Pancreas (tissue), 10 donors: ENCODE results near the gene HRH3. TPM values are rescaled to one million over a fixed set of nuclear protein-coding genes. Genes with fewer than 3 reads are reported as not detected.

ENCODE experiments used
- ATAC-seq, 4 donors: fragments of 200-7000 bp; cut with Tn5 transposase; one replicate each; pipeline versions ENCODE4 v1.8.0 to v1.9.1; 2020; ENCODE audit warnings: mild to moderate bottlenecking in 4 of 4, moderate library complexity in 4 of 4
- DNase-seq, 6 donors: peaks; one replicate each; pipeline ENCODE4 v3.0.0-alpha.2; 2020
- FAIRE-seq: peaks from 2 replicates; lab custom pipeline; 2012; peaks lifted over from hg19 to GRCh38; lab: Jason Lieb, UNC
- H3K27ac ChIP-seq, 4 donors: fragments of 200-600 bp; sonication (generic); 1 replicate in 3 of 4; 2 replicates in 1 of 4; pipeline versions ENCODE4 v1.5.0 to v1.8.0; 2020
- H3K27me3 ChIP-seq, 4 donors: fragments of 200-600 bp; one replicate each; pipeline ENCODE4 v1.8.0; 2021
- H3K36me3 ChIP-seq, 3 donors: fragments of 200-600 bp; sonication (generic) in 1 of 3; one replicate each; pipeline versions ENCODE4 v1.5.0 to v1.8.0; 2020 to 2021
- H3K4me1 ChIP-seq, 3 donors: fragments of 200-600 bp; one replicate each; pipeline ENCODE4 v1.8.0; 2021
- H3K4me3 ChIP-seq, 4 donors: fragments of 200-600 bp; sonication (generic) in 2 of 4; one replicate each; pipeline versions ENCODE4 v1.5.0 to v1.8.0; 2020 to 2021
- H3K9me3 ChIP-seq, 4 donors: fragments of 200-600 bp; one replicate each; pipeline ENCODE4 v1.8.0; 2021
- CTCF ChIP-seq, 4 donors: fragments of 200-600 bp; sonication (generic) in 3 of 4; IDR thresholded peaks; one replicate each; pipeline versions ENCODE4 v1.5.0 to v1.8.0; 2021; ENCODE audit warnings: antibody characterized with exemption in 4 of 4
- WGBS, 2 donors: extraction: QIAGEN DNeasy Blood & Tissue Kit; methylation state at CpG; one replicate each; pipeline ENCODE4 v1.1.7; 2013; 5-methylcytosine and 5-hydroxymethylcytosine counted together
- intact Hi-C, 3 donors: fragments of 100-400 bp; cut with DNase I; formaldehyde crosslinking; loops; one replicate each; pipeline versions ENCODE4 v1.11.1 to v1.14.2; 2022
- polyA plus RNA-seq, 2 donors: library from polyadenylated mRNA; stranded (reverse); fragments of 200-250 nt; gene quantifications; one replicate each; pipeline ENCODE4 v1.2.3, GENCODE V29; 2013
- total RNA-seq, 6 donors: library from RNA; stranded (reverse); fragmentation: NEBNext Ultra II Directional in 4 of 6; extraction: Animal tissue kit (Norgen Biotek cat#: 25700) in 4 of 6; gene quantifications; one replicate each; pipeline versions ENCODE4 v1.2.1 to v1.2.4, GENCODE V29; 2021 to 2023
- donor health status: healthy with polysubstance abuse.
- donor health status: DM: no; HTN: no; CAD: no; lungs with moderate emphysema.
- donor health status: DM: no; HTN: no; CAD: no.
- donor health status: control.
- donor health status: control.
- donor health status: Bipolar disorder and iron deficiency.
- donor health status: DM: yes; HTN: yes; CAD: no.
- donor health status: DM: no; HTN: no; CAD: no.
- donor health status: DM: no; HTN: no; CAD: no.
- donor health status: DM: yes; HTN: yes; CAD: no.

Gene HRH3
- total and polyA plus RNA-seq, 8 donors, result 0.02 to 0.08 (median 0.04) TPM; not detected in 5

GRCh38 chr20:62209850-62210495, 10.1 kb downstream of the HRH3 start:
- H3K27ac ChIP-seq, result no peak overlapping the region
- no peaks in the 10 kb centered on the region for H3K27me3 ChIP-seq
- H3K4me3 ChIP-seq, result no peak overlapping the region
- no peak for ATAC-seq
- no peaks in the 10 kb centered on the region for H3K36me3 ChIP-seq
- intact Hi-C loops, result no loop called here
- WGBS, 2 donors, result 61 to 64% methylated on average over 15 to 17 of the region's 17 CpGs
- H3K4me1 ChIP-seq, result no peaks in the 10 kb centered on the region
- DNase-seq, result peak in 2 of 6 donors; percentile 30 to 61
- no peak for FAIRE-seq
- H3K9me3 ChIP-seq, result no peaks in the 10 kb centered on the region
- no peak for TF ChIP-seq CTCF (IDR thresholded peaks at IDR 0.05)

- Histone ChIP-seq H3K27ac (no peak overlapping the region), H3K27me3 (no peaks in the 10 kb centered on the region), H3K4me1 (no peaks in the 10 kb centered on the region), H3K9me3 (no peaks in the 10 kb centered on the region), H3K36me3 (no peaks in the 10 kb centered on the region), H3K4me3 (no peak overlapping the region)
- 27 to 33% methylated on average over 23 to 27 of the region's 27 CpGs for WGBS, 2 donors
- intact Hi-C loops, result no loop called here
- ATAC-seq, result peak; percentile 59 to 84 (median 70)
- no peak for FAIRE-seq
- peak in 5 of 6 donors; percentile 50 to 85 (median 63) for DNase-seq
- TF ChIP-seq CTCF (IDR thresholded peaks at IDR 0.05), result no peak
These were observed 11.0 kb downstream of the HRH3 start for GRCh38 chr20:62208795-62209755.

GRCh38 chr20:62208061-62208794, 11.8 kb downstream of the HRH3 start:
- H3K4me3 ChIP-seq, result no peak overlapping the region
- TF ChIP-seq CTCF (IDR thresholded peaks at IDR 0.05), result no peak
- WGBS, 2 donors, result 53 to 79% methylated on average over 19 of the region's 19 CpGs
- no peaks in the 10 kb centered on the region for H3K36me3 ChIP-seq
- intact Hi-C loops, result no loop called here
- DNase-seq (peak in 1 of 6 donors; percentile 60), ATAC-seq (no peak), FAIRE-seq (no peak)
- no peaks in the 10 kb centered on the region for H3K9me3 ChIP-seq
- H3K27ac ChIP-seq, result no peak overlapping the region
- no peaks in the 10 kb centered on the region for H3K4me1 ChIP-seq
- no peaks in the 10 kb centered on the region for H3K27me3 ChIP-seq

GRCh38 chr20:62206388-62206775, 13.7 kb downstream of the HRH3 start:
- H3K27ac ChIP-seq, result no peak overlapping the region
- FAIRE-seq (no peak), ATAC-seq (no peak), DNase-seq (no peak)
- TF ChIP-seq CTCF (IDR thresholded peaks at IDR 0.05), result no peak
- H3K4me1 ChIP-seq, result no peaks in the 10 kb centered on the region
- WGBS, 2 donors, result 80 to 90% methylated on average over 17 of the region's 17 CpGs
- peaks cover 0 to 2% (median 0%) of the 10 kb centered on the region in 3 donors for H3K36me3 ChIP-seq
- H3K4me3 ChIP-seq, result no peak overlapping the region
- no peaks in the 10 kb centered on the region for H3K27me3 ChIP-seq
- no peaks in the 10 kb centered on the region for H3K9me3 ChIP-seq
- intact Hi-C loops, result no loop called here
